GM12864 (cell line): ENCODE data around the gene HHATL.

ENCODE experiments used
- DNase-seq: peaks from one replicate; pipeline ENCODE4 v3.0.0-alpha.2; 2011; ENCODE audit warnings: low read depth
- H3K4me3 ChIP-seq: 2 replicates; pipeline ENCODE4 v1.5.1; 2011; ENCODE audit warnings: mild to moderate bottlenecking, low read depth, low read length, control low read depth
- TF ChIP-seq, protein P1 (sequence below): IDR thresholded peaks from 2 replicates; pipeline ENCODE4 v1.5.1; 2011; ENCODE audit warnings: low read depth, mild to moderate bottlenecking, moderate library complexity, low read length, control low read depth, inconsistent platforms; ENCODE audit errors: missing control alignments

HHATL gene

GRCh38 chr3:42654331-42655201 lies 48.0 kb downstream of the HHATL start:
- TF ChIP-seq, protein P1, sequence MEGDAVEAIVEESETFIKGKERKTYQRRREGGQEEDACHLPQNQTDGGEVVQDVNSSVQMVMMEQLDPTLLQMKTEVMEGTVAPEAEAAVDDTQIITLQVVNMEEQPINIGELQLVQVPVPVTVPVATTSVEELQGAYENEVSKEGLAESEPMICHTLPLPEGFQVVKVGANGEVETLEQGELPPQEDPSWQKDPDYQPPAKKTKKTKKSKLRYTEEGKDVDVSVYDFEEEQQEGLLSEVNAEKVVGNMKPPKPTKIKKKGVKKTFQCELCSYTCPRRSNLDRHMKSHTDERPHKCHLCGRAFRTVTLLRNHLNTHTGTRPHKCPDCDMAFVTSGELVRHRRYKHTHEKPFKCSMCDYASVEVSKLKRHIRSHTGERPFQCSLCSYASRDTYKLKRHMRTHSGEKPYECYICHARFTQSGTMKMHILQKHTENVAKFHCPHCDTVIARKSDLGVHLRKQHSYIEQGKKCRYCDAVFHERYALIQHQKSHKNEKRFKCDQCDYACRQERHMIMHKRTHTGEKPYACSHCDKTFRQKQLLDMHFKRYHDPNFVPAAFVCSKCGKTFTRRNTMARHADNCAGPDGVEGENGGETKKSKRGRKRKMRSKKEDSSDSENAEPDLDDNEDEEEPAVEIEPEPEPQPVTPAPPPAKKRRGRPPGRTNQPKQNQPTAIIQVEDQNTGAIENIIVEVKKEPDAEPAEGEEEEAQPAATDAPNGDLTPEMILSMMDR = no peak
- H3K4me3 ChIP-seq = peak overlapping the region; percentile 33
- DNase-seq = no peak

GRCh38 chr3:42653560-42654330 lies 48.9 kb downstream of the HHATL start, which contains the start of gene ZBTB47:
Gene ZBTB47, plus strand, starts transcription at chr3:42653697. Its CDS starts 4,659 bp downstream, at chr3:42658356.
- TF ChIP-seq, protein P1 = no peak
- H3K4me3 ChIP-seq = peak within 1 kb of the TSS; percentile 33
- DNase-seq = no peak

GRCh38 chr3:42653303-42653559 lies 49.4 kb downstream of the HHATL start:
- TF ChIP-seq, protein P1 = no peak
- no peak overlapping the region for H3K4me3 ChIP-seq

GRCh38 chr3:42652611-42653302 lies 49.8 kb downstream of the HHATL start:
- TF ChIP-seq, protein P1 = no peak
- no peak for DNase-seq
- H3K4me3 ChIP-seq = no peak overlapping the region

More at GRCh38 chr3:42653303-42653559, 49.4 kb downstream of the HHATL start:
- no peak for DNase-seq

DNA sequence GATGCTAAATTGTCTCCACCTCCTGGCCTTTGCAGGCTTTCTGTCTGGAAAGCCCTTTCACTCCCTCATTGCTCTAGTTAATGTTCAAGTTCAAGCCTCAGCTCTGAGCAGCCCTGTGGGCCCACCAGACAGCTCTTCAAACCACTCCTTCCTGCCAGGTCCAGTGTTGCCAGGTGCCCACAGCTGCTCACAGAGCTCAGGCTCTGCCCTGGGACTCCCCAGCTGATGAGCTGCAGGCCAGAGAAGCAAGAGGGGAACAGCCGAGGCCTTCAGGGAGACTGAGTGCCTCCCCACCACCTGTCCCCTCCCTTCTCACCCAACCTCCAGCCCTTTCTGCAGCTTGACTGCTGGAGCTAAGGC lies 50.4 kb downstream of the HHATL start:
- DNase-seq = no peak
- TF ChIP-seq, protein P1 = no peak
- H3K4me3 ChIP-seq = no peak overlapping the region

- TF ChIP-seq, protein P1 = no peak
- DNase-seq = no peak
- no peak overlapping the region for H3K4me3 ChIP-seq
Observed at GRCh38 chr3:42651248-42652091, 51.1 kb downstream of the HHATL start.
